Loucy (cell line): ENCODE measurements around the gene NMNAT2.

Experiments used
- H2AFZ ChIP-seq: fragments of 200-600 bp; sonication (generic); 2 replicates; pipeline ENCODE4 v1.6.0; 2016; ENCODE audit warnings: antibody characterized with exemption, mild to moderate bottlenecking, low read length, moderate library complexity
- H3F3A ChIP-seq: fragments of 200-600 bp; 2 replicates; pipeline ENCODE4 v1.6.0; 2016; ENCODE audit warnings: antibody characterized with exemption, low read depth, mild to moderate bottlenecking
- H3K27me3 ChIP-seq: fragments of 200-600 bp; sonication (generic); 2 replicates; pipeline ENCODE4 v1.6.1; 2014; ENCODE audit warnings: low read length, mild to moderate bottlenecking; ENCODE audit not compliant: insufficient read depth, poor library complexity, severe bottlenecking
- H3K36me3 ChIP-seq: fragments of 200-600 bp; sonication (generic); 2 replicates; pipeline ENCODE4 v1.6.1; 2016; ENCODE audit warnings: low read length; ENCODE audit not compliant: insufficient read depth
- H3K4me1 ChIP-seq: fragments of 200-600 bp; sonication (generic); 2 replicates; pipeline ENCODE4 v1.5.1; 2014; ENCODE audit warnings: low read length, mild to moderate bottlenecking; ENCODE audit not compliant: insufficient read depth, poor library complexity, severe bottlenecking
- H3K4me2 ChIP-seq: fragments of 200-600 bp; sonication (generic); 2 replicates; pipeline ENCODE4 v1.6.0; 2014; ENCODE audit warnings: antibody characterized with exemption, low read length, low read depth, mild to moderate bottlenecking; ENCODE audit not compliant: poor library complexity, severe bottlenecking
- H3K4me3 ChIP-seq: fragments of 200-600 bp; sonication (generic); 2 replicates; pipeline ENCODE4 v1.5.1; 2014; ENCODE audit warnings: low read length, mild to moderate bottlenecking, mixed read lengths; ENCODE audit not compliant: poor library complexity, severe bottlenecking
- H3K79me2 ChIP-seq: fragments of 200-600 bp; sonication (generic); 2 replicates; pipeline ENCODE4 v1.6.1; 2014; ENCODE audit warnings: low read length; ENCODE audit not compliant: insufficient read depth
- H3K9ac ChIP-seq: fragments of 200-600 bp; sonication (generic); 2 replicates; pipeline ENCODE4 v1.6.0; 2014; ENCODE audit warnings: mild to moderate bottlenecking, low read depth, low read length, moderate library complexity; ENCODE audit not compliant: poor library complexity, severe bottlenecking
- H3K9me2 ChIP-seq: fragments of 200-600 bp; sonication (generic); replicated peaks from 2 replicates; pipeline ENCODE4 v1.6.1; 2016; ENCODE audit warnings: low read depth, low read length, mixed read lengths
- H3K9me3 ChIP-seq: fragments of 200-600 bp; sonication (generic); 2 replicates; pipeline ENCODE4 v1.6.1; 2014; ENCODE audit warnings: mild to moderate bottlenecking, antibody characterized with exemption, low read length, low read depth; ENCODE audit not compliant: insufficient read depth
- H4K20me1 ChIP-seq: fragments of 200-600 bp; sonication (generic); 2 replicates; pipeline ENCODE4 v1.6.0; 2014; ENCODE audit warnings: antibody characterized with exemption, low read length, mild to moderate bottlenecking; ENCODE audit not compliant: insufficient read depth, poor library complexity, severe bottlenecking
- EZH2phosphoT487 ChIP-seq: fragments of 200-600 bp; IDR thresholded peaks from 2 replicates; pipeline ENCODE4 v1.6.1; 2018; ENCODE audit warnings: antibody characterized with exemption, mild to moderate bottlenecking, moderate library complexity, borderline replicate concordance
- TF ChIP-seq, protein P1 (sequence below): fragments of 200-600 bp; sonication (generic); conservative IDR thresholded peaks from 2 replicates; pipeline ENCODE4 v1.5.1; 2014; ENCODE audit warnings: mild to moderate bottlenecking, antibody characterized with exemption, low read length

Gene NMNAT2

DNA sequence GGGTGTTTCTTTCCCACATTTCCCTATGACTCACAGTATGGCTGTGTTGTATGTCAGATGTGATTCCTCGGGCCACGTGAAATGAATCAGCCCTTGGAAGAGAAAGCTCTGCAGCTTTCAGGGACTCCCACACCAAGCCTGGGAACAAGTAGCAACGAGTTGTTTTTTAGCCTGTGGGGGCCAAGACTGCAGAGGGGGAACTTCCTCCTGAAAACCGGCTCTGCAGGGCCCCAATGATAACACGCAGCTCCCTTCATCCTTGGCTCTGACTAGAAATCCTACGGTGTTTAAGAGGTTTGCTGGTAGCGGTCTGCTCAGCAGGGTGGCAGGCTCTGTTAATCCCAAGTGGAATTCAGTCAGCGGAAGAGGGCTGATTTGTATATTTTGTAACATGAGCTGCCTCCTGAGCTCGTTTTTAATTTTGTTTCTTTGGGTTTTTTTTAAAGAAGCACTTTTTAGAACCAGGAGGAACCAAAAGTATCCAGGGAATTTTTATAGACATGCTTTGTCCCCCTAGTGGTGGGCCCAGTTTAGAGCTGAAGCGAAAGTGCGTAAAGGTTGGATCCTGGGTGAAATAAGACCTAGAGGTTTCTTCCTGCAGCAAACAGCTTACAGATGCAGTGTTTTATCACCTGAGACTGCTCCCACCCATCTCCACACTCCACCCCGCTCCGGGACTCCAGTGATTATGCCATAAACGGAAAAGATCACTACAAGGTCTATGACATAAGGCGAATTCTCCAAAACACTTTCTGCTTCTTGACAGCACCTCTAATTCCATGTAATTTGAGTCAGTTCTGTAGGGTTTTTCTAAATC is 183.3 kb downstream of the NMNAT2 start:
- H3K9me3 ChIP-seq: no peaks in the 10 kb centered on the region
- H3K36me3 ChIP-seq: no peaks in the 10 kb centered on the region
- peaks cover 13% of the 10 kb centered on the region for H3K4me1 ChIP-seq
- H3F3A ChIP-seq: no peaks in the 10 kb centered on the region
- no peaks in the 10 kb centered on the region for H3K27me3 ChIP-seq
- H4K20me1 ChIP-seq: no peaks in the 10 kb centered on the region
- no peak overlapping the region for H3K4me2 ChIP-seq
- H3K79me2 ChIP-seq: no peaks in the 10 kb centered on the region
- TF ChIP-seq, protein P1, sequence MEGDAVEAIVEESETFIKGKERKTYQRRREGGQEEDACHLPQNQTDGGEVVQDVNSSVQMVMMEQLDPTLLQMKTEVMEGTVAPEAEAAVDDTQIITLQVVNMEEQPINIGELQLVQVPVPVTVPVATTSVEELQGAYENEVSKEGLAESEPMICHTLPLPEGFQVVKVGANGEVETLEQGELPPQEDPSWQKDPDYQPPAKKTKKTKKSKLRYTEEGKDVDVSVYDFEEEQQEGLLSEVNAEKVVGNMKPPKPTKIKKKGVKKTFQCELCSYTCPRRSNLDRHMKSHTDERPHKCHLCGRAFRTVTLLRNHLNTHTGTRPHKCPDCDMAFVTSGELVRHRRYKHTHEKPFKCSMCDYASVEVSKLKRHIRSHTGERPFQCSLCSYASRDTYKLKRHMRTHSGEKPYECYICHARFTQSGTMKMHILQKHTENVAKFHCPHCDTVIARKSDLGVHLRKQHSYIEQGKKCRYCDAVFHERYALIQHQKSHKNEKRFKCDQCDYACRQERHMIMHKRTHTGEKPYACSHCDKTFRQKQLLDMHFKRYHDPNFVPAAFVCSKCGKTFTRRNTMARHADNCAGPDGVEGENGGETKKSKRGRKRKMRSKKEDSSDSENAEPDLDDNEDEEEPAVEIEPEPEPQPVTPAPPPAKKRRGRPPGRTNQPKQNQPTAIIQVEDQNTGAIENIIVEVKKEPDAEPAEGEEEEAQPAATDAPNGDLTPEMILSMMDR: peak; percentile 84
- TF ChIP-seq EZH2phosphoT487: no peak
- no peak overlapping the region for H3K9ac ChIP-seq
- no peak overlapping the region for H3K4me3 ChIP-seq
- 0 out of 2 replicates have a peak overlapping the region, but pooled peaks have one; percentile 1 for H2AFZ ChIP-seq
- H3K9me2 ChIP-seq: no peaks in the 10 kb centered on the region

DNA sequence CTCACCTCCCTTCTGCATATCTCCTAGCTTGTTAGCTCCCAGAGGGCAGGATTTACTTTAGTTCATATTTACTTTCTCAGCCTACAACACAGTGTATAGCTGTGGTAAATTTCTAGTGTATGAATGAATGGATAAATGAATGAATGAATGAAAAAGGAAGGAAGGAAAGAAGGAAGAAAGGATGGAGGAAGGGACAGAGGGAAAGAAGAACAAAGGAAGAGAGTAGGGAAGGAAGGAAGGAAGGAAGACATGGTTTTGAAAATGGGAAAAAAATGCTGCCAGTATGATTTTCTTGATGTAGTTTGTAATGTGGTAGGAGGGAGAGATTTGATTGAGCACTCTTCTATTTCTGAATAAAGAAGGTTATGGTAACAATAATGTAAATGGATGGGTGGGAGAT is 185.1 kb downstream of the NMNAT2 start:
- no peaks in the 10 kb centered on the region for H3K9me3 ChIP-seq
- no peaks in the 10 kb centered on the region for H3K36me3 ChIP-seq
- peak overlapping the region; percentile 29; the same call in 1 of the 2 replicates for H2AFZ ChIP-seq
- no peaks in the 10 kb centered on the region for H3K79me2 ChIP-seq
- no peak overlapping the region for H3K9ac ChIP-seq
- no peaks in the 10 kb centered on the region for H4K20me1 ChIP-seq
- no peaks in the 10 kb centered on the region for H3K27me3 ChIP-seq
- no peaks in the 10 kb centered on the region for H3K9me2 ChIP-seq
- H3K4me3 ChIP-seq: no peak overlapping the region
- H3F3A ChIP-seq: no peaks in the 10 kb centered on the region
- TF ChIP-seq EZH2phosphoT487: no peak
- TF ChIP-seq, protein P1: no peak
- no peak overlapping the region for H3K4me2 ChIP-seq
- peaks cover 23% of the 10 kb centered on the region for H3K4me1 ChIP-seq

DNA sequence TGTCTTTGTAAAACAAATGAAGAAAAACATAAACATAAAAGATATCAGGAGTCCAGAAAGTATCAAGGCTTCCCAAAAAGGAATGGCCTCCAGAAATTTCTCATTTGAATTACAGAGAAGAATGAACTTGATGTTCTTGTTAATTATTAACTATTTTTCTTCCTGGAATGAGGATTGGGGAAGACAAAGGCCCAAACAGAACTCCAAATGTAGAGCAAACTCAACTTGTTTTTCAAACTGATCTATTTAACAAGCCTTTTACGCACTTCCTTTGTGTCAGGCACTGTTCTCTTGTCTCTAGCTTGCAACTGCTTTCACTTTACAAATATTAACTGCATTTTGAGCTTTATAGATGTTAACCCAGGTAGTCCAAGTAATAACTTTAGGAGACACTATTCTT is 186.6 kb downstream of the NMNAT2 start:
- peak overlapping the region; percentile 19 for H3K9ac ChIP-seq
- peak overlapping the region; percentile 17 for H3K4me2 ChIP-seq
- no peaks in the 10 kb centered on the region for H3K27me3 ChIP-seq
- H3K79me2 ChIP-seq: no peaks in the 10 kb centered on the region
- no peaks in the 10 kb centered on the region for H3K9me3 ChIP-seq
- H3F3A ChIP-seq: no peaks in the 10 kb centered on the region
- peaks cover 39% of the 10 kb centered on the region for H3K4me1 ChIP-seq
- H4K20me1 ChIP-seq: no peaks in the 10 kb centered on the region
- no peak overlapping the region for H3K4me3 ChIP-seq
- no peaks in the 10 kb centered on the region for H3K9me2 ChIP-seq
- H3K36me3 ChIP-seq: no peaks in the 10 kb centered on the region
- H2AFZ ChIP-seq: peak overlapping the region; percentile 77
- TF ChIP-seq, protein P1: no peak
- TF ChIP-seq EZH2phosphoT487: no peak
